GM18861 (cell line): ENCODE data around the gene C8G.

Experiments
- ATAC-seq: cut with Tn5 transposase; IDR thresholded peaks from one replicate; pipeline ENCODE4 v1.9.1; 2021; ENCODE audit not compliant: unreplicated experiment

C8G gene

GRCh38 chr9:136940526-136941230, 4.4 kb upstream of the C8G start:
- no peak for ATAC-seq

GRCh38 chr9:136941231-136942111, 3.6 kb upstream of the C8G start:
- no peak for ATAC-seq

- ATAC-seq = no peak
Observed at GRCh38 chr9:136942112-136942880, 2.7 kb upstream of the C8G start.

GRCh38 chr9:136942881-136943230, 2.2 kb upstream of the C8G start:
- ATAC-seq = no peak

GRCh38 chr9:136943291-136944211, 1.5 kb upstream of the C8G start:
- ATAC-seq = no peak

GRCh38 chr9:136944212-136944518, 878 bp upstream of the C8G start:
- peak; percentile 33 for ATAC-seq

- no peak for ATAC-seq
Observed at GRCh38 chr9:136945333-136946227, 537 bp downstream of the C8G start.

- ATAC-seq = no peak
Observed at GRCh38 chr9:136946228-136947027, 1.4 kb downstream of the C8G start.

- no peak for ATAC-seq
Observed at GRCh38 chr9:136947028-136947891, 2.2 kb downstream of the C8G start.

- no peak for ATAC-seq
Observed at GRCh38 chr9:136947955-136948510, 3.0 kb downstream of the C8G start.

GRCh38 chr9:136949239-136949816, 4.3 kb downstream of the C8G start:
- ATAC-seq = no peak

- ATAC-seq = peak; percentile 71
Observed at GRCh38 chr9:136949817-136950655, 5.0 kb downstream of the C8G start.

GRCh38 chr9:136950656-136951276, 5.7 kb downstream of the C8G start:
- ATAC-seq = no peak

GRCh38 chr9:136951541-136952320, 6.7 kb downstream of the C8G start, which contains the start of gene LCN12:
LCN12 (plus strand) TSS chr9:136952273; CDS start chr9:136952328, 55 bp downstream.
- ATAC-seq = no peak

- no peak for ATAC-seq
Observed at GRCh38 chr9:136952321-136952850, 7.3 kb downstream of the C8G start.
